CD4-positive, alpha-beta T cell (primary cell): Measurements from ENCODE around the gene CARD6. TPM values are rescaled to one million over a fixed set of nuclear protein-coding genes. Genes with fewer than 3 reads are reported as not detected.

Experiments used
- ATAC-seq: fragments of 200-7000 bp; cut with Tn5 transposase; one replicate; pipeline ENCODE4 v1.10.0; 2022; ENCODE audit warnings: mild to moderate bottlenecking; ENCODE audit not compliant: poor library complexity
- CTCF ChIA-PET: fragments of 350-600 bp; sonication (Branson Sonifier 250); formaldehyde crosslinking; loops from one replicate; lab custom pipeline; 2021; ENCODE audit warnings: antibody characterized with exemption, inconsistent platforms; lab: Charles Lee
- POLR2A ChIA-PET: fragments of 350-600 bp; sonication (Branson Sonifier 250); formaldehyde crosslinking; loops from one replicate; lab custom pipeline; 2021; ENCODE audit warnings: antibody characterized with exemption, inconsistent platforms; lab: Charles Lee
- DNase-seq, 14 experiments: peaks; one replicate each; pipeline ENCODE4 v3.0.0-alpha.2; 2013 to 2020; ENCODE audit warnings: mixed read lengths in 2 of 14
- H3K27ac ChIP-seq, 2 donors: one replicate each; pipeline versions ENCODE4 v1.5.1 to v1.7.0; 2013; ENCODE audit warnings: low read length in 2 of 2, low read depth in 1 of 2, mild to moderate bottlenecking in 1 of 2
- H3K27me3 ChIP-seq, 2 experiments: 1 replicate in 1 of 2; 2 replicates in 1 of 2; pipeline versions ENCODE4 v1.6.1 to v1.7.0; 2013; ENCODE audit warnings: low read length in 2 of 2, control low read depth in 1 of 2, mild to moderate bottlenecking in 1 of 2, moderate library complexity in 1 of 2; ENCODE audit not compliant: insufficient read depth in 2 of 2, control insufficient read depth in 1 of 2
- H3K36me3 ChIP-seq: one replicate; pipeline ENCODE4 v1.6.1; 2013; ENCODE audit warnings: low read length, control low read depth; ENCODE audit not compliant: insufficient read depth
- H3K4me1 ChIP-seq: one replicate; pipeline ENCODE4 v1.6.1; 2013; ENCODE audit warnings: low read length, control low read depth; ENCODE audit not compliant: insufficient read depth
- H3K4me3 ChIP-seq: one replicate; pipeline ENCODE4 v1.5.1; 2013; ENCODE audit warnings: mild to moderate bottlenecking, low read length, moderate library complexity
- H3K9me3 ChIP-seq, 2 experiments: 1 replicate in 1 of 2; 2 replicates in 1 of 2; pipeline versions ENCODE4 v1.6.1 to v1.7.0; 2013; ENCODE audit warnings: low read length in 2 of 2, mild to moderate bottlenecking in 2 of 2, control low read depth in 1 of 2, moderate library complexity in 1 of 2; ENCODE audit not compliant: control insufficient read depth in 1 of 2, insufficient read depth in 1 of 2
- H3K27ac Mint-ChIP-seq: one replicate; pipeline ENCODE4 v1.8.0; 2020; ENCODE audit warnings: mixed read lengths
- H3K27me3 Mint-ChIP-seq: one replicate; pipeline ENCODE4 v1.8.0; 2021; ENCODE audit warnings: mixed read lengths
- H3K36me3 Mint-ChIP-seq: one replicate; pipeline ENCODE4 v1.8.0; 2021; ENCODE audit warnings: low read depth, mixed read lengths
- H3K4me1 Mint-ChIP-seq: one replicate; pipeline ENCODE4 v1.8.0; 2021; ENCODE audit warnings: low read depth, mixed read lengths
- H3K4me3 Mint-ChIP-seq: one replicate; pipeline ENCODE4 v1.8.0; 2020; ENCODE audit warnings: mild to moderate bottlenecking, mixed read lengths
- H3K9me3 Mint-ChIP-seq: one replicate; pipeline ENCODE4 v1.8.0; 2020; ENCODE audit warnings: mixed read lengths
- CTCF ChIP-seq: fragments of 200-600 bp; IDR thresholded peaks from one replicate; pipeline ENCODE4 v1.8.0; 2022; ENCODE audit warnings: antibody characterized with exemption, mild to moderate bottlenecking
- intact Hi-C, 2 experiments: fragments of 100-400 bp; cut with DNase I in 1 of 2; cut with micrococcal nuclease in 1 of 2; formaldehyde crosslinking; loops; one replicate each; pipeline versions ENCODE4 v1.15.1 to v1.9.0; 2023 to 2025; cut with DNase I, micrococcal nuclease
- total RNA-seq, 174 experiments: library from RNA in 2 of 174; stranded (reverse) in 2 of 174; gene quantifications; one replicate each; pipeline ENCODE4 v1.2.3 and lab custom pipeline; 2021 to 2026

The CARD6 gene
- total RNA-seq, 2 experiments from 2014 or later, result 0.16 to 0.53 TPM

GRCh38 chr5:40796487-40796889 is 44.7 kb upstream of the CARD6 start:
- no peaks in the 10 kb centered on the region for H3K9me3 ChIP-seq
- H3K36me3 ChIP-seq, result peaks cover 5% of the 10 kb centered on the region
- peaks cover 23% of the 10 kb centered on the region for H3K4me1 ChIP-seq
- DNase-seq (peak in 1 of 14 experiments; percentile 18), ATAC-seq (no peak)
- no peak for TF ChIP-seq CTCF
- no peaks in the 10 kb centered on the region for H3K27me3 ChIP-seq
- H3K4me3 ChIP-seq, result peak overlapping the region; percentile 95
- Mint-ChIP-seq H3K27ac (peak overlapping the region; percentile 85), H3K36me3 (peaks cover 29% of the 10 kb centered on the region), H3K27me3 (no peaks in the 10 kb centered on the region), H3K9me3 (no peaks in the 10 kb centered on the region), H3K4me3 (peak overlapping the region; percentile 94), H3K4me1 (peaks cover 59% of the 10 kb centered on the region)
- CTCF ChIA-PET, result no interaction called here
- intact Hi-C loops, result no loop called here
- POLR2A ChIA-PET, result interaction anchor here (2.9 kb wide), 1 partner anchor 38 kb away, joined by 18 read pairs; the partner anchor contains the start of gene RPL37
- H3K27ac ChIP-seq, result no peak overlapping the region

- ATAC-seq (peak; percentile 34), DNase-seq (peak; percentile 52 to 90 (median 68))
- ChIA-PET CTCF (interaction anchor here (1.4 kb wide), 1 partner anchor 42 kb away, joined by 6 read pairs; the partner anchor contains the start of gene TTC33), POLR2A (interaction anchor here (0.7 to 2.9 kb wide), 5 partner anchors 13 to 44 kb away, joined by 3 to 18 read pairs (median 3); partner anchors contain the start of genes CARD6 and RPL37)
- Histone ChIP-seq H3K9me3 (no peaks in the 10 kb centered on the region), H3K4me3 (peak overlapping the region; percentile 95), H3K36me3 (peaks cover 5% of the 10 kb centered on the region), H3K27me3 (no peaks in the 10 kb centered on the region), H3K27ac (peak overlapping the region; percentile 73 to 85), H3K4me1 (peaks cover 23% of the 10 kb centered on the region)
- H3K9me3 Mint-ChIP-seq, result no peaks in the 10 kb centered on the region
- no peak for TF ChIP-seq CTCF
- H3K27me3 Mint-ChIP-seq, result no peaks in the 10 kb centered on the region
- peak overlapping the region; percentile 85 for H3K27ac Mint-ChIP-seq
- H3K4me1 Mint-ChIP-seq, result peaks cover 52% of the 10 kb centered on the region
- H3K36me3 Mint-ChIP-seq, result peaks cover 29% of the 10 kb centered on the region
- intact Hi-C loops, result loop anchor here (1.0 kb wide), 3 partner anchors 37 to 42 kb away; partner anchors contain the start of gene TTC33 (in 1 of the 2)
- peak overlapping the region; percentile 94 for H3K4me3 Mint-ChIP-seq
Observed at GRCh38 chr5:40797273-40798011, 43.7 kb upstream of the CARD6 start.

GRCh38 chr5:40798012-40798800 is 43.0 kb upstream of the CARD6 start, which contains the start of gene PRKAA1:
TSS of gene PRKAA1 (minus strand) at chr5:40798374. CDS start at chr5:40798189, 185 bp downstream.
- ATAC-seq, result peak; percentile 93
- peak within 1 kb of the TSS; percentile 94 for H3K4me3 Mint-ChIP-seq
- Histone ChIP-seq H3K27ac (peak within 1 kb of the TSS; percentile 84 to 90), H3K36me3 (peaks cover 5% of the 10 kb centered on the region), H3K4me3 (peak within 1 kb of the TSS; percentile 95), H3K9me3 (no peaks in the 10 kb centered on the region), H3K4me1 (peaks cover 16% of the 10 kb centered on the region), H3K27me3 (no peaks in the 10 kb centered on the region)
- no peaks in the 10 kb centered on the region for H3K27me3 Mint-ChIP-seq
- intact Hi-C loops, result loop anchor here in 1 of 2 experiments (1.0 kb wide), 2 partner anchors 36 to 43 kb away; partner anchors contain the start of gene TTC33
- ChIA-PET CTCF (interaction anchor here (0.7 to 1.4 kb wide), 6 partner anchors 10 to 1259 kb away, joined by 3 to 6 read pairs (median 4); partner anchors contain the start of gene TTC33), POLR2A (interaction anchor here (0.6 to 2.9 kb wide), 8 partner anchors 10 to 54 kb away, joined by 3 to 18 read pairs (median 3); partner anchors contain the start of genes CARD6 and RPL37)
- TF ChIP-seq CTCF, result peak; percentile 71
- H3K36me3 Mint-ChIP-seq, result peaks cover 29% of the 10 kb centered on the region
- H3K4me1 Mint-ChIP-seq, result peaks cover 49% of the 10 kb centered on the region
- H3K9me3 Mint-ChIP-seq, result no peaks in the 10 kb centered on the region
- peak within 1 kb of the TSS; percentile 85 for H3K27ac Mint-ChIP-seq
- DNase-seq, result peak; percentile 80 to 96 (median 89)
